ENCODE data around the gene SBF2.

SBF2 gene

DNA sequence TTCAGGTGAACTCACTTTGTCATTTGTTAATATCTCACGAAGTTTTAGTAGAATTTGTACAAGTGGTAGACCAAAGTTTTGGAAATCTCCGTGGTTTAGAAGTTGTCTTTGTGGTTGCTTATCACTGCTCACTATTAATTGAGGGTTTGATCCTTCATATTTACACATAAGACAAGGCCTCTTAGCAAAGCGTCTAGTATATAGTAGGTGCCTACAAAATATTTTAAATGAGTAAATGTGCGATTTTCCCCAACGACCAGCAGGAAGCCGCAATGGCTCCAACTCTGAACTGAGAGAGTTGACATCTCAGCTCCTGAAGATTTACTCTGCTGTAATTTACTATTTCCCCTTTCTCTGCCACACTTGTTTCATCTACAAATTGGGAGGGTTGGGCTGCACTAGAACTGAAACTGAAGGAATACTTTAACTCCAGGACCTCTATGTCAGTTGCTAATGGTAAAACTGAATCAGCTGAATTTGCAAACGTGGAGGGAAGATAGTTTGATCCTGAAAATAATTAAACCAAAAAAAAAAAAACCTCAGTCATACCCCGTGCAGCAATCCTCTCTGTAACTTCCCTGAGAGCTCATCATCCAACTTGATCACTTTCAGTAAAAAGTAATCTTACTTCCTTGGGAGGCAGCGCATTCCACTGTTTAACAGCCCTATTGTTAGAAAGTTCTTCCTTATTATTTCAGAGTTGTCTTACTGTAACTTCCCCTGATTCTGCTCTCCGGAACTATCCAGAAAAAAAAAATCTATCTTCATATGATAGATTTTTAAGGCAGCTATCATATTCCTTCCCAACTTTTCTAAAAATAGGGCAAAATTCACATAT is 1.3 kb upstream of the SBF2 start:
- peak overlapping the region; percentile 81 for H3K4me3 ChIP-seq (ENCODE audit: low read depth, low read length)
- TF ChIP-seq, protein P1, sequence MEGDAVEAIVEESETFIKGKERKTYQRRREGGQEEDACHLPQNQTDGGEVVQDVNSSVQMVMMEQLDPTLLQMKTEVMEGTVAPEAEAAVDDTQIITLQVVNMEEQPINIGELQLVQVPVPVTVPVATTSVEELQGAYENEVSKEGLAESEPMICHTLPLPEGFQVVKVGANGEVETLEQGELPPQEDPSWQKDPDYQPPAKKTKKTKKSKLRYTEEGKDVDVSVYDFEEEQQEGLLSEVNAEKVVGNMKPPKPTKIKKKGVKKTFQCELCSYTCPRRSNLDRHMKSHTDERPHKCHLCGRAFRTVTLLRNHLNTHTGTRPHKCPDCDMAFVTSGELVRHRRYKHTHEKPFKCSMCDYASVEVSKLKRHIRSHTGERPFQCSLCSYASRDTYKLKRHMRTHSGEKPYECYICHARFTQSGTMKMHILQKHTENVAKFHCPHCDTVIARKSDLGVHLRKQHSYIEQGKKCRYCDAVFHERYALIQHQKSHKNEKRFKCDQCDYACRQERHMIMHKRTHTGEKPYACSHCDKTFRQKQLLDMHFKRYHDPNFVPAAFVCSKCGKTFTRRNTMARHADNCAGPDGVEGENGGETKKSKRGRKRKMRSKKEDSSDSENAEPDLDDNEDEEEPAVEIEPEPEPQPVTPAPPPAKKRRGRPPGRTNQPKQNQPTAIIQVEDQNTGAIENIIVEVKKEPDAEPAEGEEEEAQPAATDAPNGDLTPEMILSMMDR (conservative IDR thresholded peaks at IDR 0.05; ENCODE audit: low read depth, low read length): no peak
- peak; percentile 14 for DNase-seq (ENCODE audit: low read depth)

DNA sequence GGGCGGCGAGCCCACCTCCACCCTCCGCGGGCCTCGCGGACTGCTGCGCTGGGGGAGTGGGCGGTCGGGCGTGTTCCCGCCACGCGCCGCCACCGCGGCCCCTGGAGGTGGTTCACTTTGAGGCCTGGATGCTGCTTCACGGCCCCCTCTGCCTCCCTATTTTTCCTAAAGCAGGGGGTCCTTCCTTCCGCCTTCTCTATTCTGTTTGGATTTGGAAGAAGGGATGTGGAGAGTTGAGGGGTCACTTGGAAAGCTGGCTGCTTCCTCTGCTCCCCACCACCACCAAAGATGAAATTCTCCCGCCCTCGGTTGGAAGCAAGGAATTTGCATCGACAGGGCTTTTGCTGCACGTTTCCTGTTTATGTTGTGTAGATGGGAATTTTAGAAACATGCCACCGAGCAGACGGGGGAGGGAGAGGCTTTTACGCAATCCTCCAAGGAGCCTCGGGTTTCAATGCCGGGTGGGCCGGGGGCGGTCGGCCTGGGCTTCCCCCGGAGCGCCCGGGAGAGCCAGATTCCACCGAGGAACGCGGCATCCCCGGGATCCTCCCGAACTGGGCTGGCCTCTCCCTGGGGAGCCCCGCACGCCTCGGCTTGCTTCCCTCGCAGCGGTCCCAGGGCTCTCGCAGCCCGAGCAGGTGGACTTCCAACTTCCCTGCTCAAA is 403 bp upstream of the SBF2 start:
- H3K4me3 ChIP-seq (ENCODE audit: low read depth, low read length): peak overlapping the region; percentile 81
- peak; percentile 86 for DNase-seq (ENCODE audit: low read depth)
- TF ChIP-seq, protein P1 (conservative IDR thresholded peaks at IDR 0.05; ENCODE audit: low read depth, low read length): no peak

DNA sequence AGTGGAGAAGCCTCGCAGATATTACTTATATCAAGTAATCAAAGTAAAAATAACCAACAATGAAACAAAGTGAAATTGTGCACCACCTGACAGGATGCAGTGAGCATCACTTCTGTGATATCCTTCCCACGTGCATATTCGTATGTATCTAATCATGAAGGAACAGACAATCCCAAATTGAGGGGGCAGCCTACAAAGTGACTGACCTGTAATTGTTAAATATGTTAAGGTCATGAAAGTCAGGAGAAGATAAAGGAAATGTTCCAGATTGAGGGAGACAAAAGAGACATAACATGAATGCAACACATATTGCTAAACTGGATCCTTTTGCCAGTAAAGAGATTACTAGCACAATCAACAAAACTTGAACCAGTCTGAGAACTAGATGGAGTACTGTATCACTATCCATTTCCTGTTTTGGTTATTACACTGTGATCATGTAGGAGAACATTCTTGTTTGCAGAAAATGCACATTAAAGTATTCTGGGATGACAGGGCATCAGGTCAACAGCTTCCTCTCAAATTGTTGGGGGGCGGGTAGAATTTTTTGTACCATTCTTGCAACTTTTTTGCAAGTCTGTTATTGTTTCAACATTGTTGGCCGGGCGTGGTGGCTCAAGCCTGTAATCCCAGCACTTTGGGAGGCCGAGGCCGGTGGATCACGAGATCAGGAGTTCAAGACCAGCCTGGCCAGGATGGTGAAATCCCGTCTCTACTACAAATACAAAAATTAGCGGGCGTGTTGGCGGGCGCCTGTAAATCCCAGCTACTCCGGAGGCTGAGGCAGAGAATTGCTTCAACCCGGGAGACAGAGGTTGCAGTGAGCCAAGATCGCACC is 2.0 kb downstream of the SBF2 start:
- DNase-seq (ENCODE audit: low read depth): peak; percentile 62
- TF ChIP-seq, protein P1 (conservative IDR thresholded peaks at IDR 0.05; ENCODE audit: low read depth, low read length): no peak
- no peak overlapping the region for H3K4me3 ChIP-seq (ENCODE audit: low read depth, low read length)

DNA sequence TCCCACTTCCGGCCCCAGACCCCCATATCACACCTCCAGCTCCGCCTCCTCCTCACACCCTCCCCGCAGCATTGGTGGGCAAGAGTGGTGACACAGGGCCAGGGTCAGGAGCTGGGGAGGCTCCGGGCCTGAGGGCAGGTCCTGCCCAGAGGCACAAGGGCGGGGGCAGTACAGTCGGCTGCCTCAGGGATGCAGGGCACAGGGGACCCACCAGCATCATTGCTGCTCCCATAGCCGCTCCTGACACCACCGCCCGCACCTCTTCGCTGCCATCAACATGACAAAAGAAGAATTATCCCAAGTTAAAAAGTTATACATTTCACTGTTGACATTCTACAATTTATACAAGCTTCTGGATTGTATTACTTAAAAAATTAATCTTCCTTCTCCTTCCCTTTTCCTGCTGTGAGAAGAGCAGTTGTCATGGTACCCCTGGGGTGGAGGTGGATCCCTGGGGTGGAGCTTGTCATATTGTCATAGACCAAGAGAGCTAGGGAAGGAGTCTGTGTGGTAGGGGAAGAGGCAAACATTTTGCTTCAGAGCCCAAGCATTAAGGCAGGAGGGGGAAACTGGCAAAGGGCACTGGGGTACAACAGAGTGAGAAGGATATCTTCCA is 4.1 kb downstream of the SBF2 start:
- no peak for DNase-seq (ENCODE audit: low read depth)
- H3K4me3 ChIP-seq (ENCODE audit: low read depth, low read length): no peak overlapping the region
- TF ChIP-seq, protein P1 (conservative IDR thresholded peaks at IDR 0.05; ENCODE audit: low read depth, low read length): no peak

DNA sequence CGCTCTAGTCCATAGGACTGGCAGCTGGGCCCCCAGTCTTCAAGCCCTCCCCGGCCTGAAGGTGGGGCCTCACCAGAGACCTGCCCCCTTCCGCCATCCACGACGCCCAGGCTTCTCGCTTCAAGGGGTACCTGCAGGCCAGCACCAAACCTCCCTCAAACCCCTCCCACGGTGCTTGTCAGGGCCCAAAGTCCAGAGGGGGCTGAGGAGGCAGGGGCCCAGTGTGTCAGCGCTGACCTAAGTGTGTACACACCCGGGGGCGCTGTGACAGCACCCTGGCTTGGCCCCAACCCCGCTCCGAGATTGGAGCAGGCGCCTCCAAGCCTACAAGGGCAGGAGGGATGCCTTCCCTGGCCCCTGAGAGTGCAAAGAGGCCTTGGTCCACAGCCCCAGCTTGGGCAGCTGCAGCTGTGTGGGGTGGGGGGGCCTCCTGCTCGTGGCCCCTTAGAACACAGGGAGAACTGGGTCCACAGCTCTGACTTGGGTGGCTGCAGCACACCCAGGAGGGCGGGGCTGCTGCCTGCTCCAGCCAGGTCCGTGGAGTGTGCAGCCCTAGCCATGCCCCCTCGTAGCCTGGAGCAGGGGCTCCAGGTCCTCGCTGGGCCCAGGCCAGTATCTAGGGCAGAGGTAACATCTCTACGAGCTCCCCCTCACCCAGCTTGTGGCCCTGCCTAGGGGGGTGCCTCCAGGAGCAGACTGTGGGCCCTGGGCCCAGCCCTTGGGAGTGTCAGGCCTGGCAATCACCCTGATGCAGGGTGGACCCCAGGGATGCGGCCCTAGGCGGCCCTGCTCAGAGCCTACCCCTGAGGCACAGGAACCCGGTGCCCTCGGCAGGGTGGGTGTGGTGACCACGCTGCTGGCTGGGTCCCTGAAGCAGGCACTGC is 4.9 kb downstream of the SBF2 start:
- H3K4me3 ChIP-seq (ENCODE audit: low read depth, low read length): no peak overlapping the region
- TF ChIP-seq, protein P1 (conservative IDR thresholded peaks at IDR 0.05; ENCODE audit: low read depth, low read length): no peak
- DNase-seq (ENCODE audit: low read depth): no peak
